Right lobe of liver (tissue), 6 donors: ENCODE results near the gene NCKAP5. TPM values are rescaled to one million over a fixed set of nuclear protein-coding genes. Genes with fewer than 3 reads are reported as not detected.

Experiments
- ATAC-seq, 4 donors: fragments of 200-7000 bp; cut with Tn5 transposase; one replicate each; pipeline ENCODE4 v1.9.1; 2020; ENCODE audit warnings: mild to moderate bottlenecking in 4 of 4, moderate library complexity in 4 of 4
- DNase-seq, 3 donors: peaks; one replicate each; pipeline ENCODE4 v3.0.0-alpha.2; 2020
- H3K27ac ChIP-seq, 3 donors: fragments of 200-600 bp; one replicate each; pipeline ENCODE4 v1.8.0; 2022
- H3K27me3 ChIP-seq, 2 donors: fragments of 200-600 bp; one replicate each; pipeline ENCODE4 v1.8.0; 2022
- H3K36me3 ChIP-seq, 4 donors: fragments of 200-600 bp; sonication (generic) in 1 of 4; one replicate each; pipeline versions ENCODE4 v1.5.1 to v1.8.0; 2017 to 2022; ENCODE audit warnings: control low read depth in 1 of 4
- H3K4me1 ChIP-seq, 4 donors: fragments of 200-600 bp; sonication (generic) in 1 of 4; one replicate each; pipeline versions ENCODE4 v1.5.1 to v1.8.0; 2017 to 2022; ENCODE audit warnings: control low read depth in 1 of 4
- H3K4me3 ChIP-seq, 3 donors: fragments of 200-600 bp; one replicate each; pipeline ENCODE4 v1.8.0; 2022
- H3K9me3 ChIP-seq, 4 donors: fragments of 200-600 bp; sonication (generic) in 1 of 4; one replicate each; pipeline versions ENCODE4 v1.5.1 to v1.8.0; 2017 to 2022; ENCODE audit warnings: control low read depth in 1 of 4
- POLR2A ChIP-seq: fragments of 450-650 bp; IDR thresholded peaks from one replicate; pipeline ENCODE4 v1.6.1; 2017; ENCODE audit warnings: antibody characterized with exemption, mild to moderate bottlenecking
- WGBS: methylation state at CpG from one replicate; pipeline ENCODE4 v1.1.6; 2018; ENCODE audit warnings: low coverage, low lambda C conversion rate; ENCODE audit not compliant: insufficient coverage; ENCODE audit errors: missing lambda C conversion rate; 5-methylcytosine and 5-hydroxymethylcytosine counted together
- intact Hi-C, 2 donors: fragments of 100-400 bp; cut with DNase I; formaldehyde crosslinking; loops; one replicate each; pipeline versions ENCODE4 v1.11.2 to v1.14.1; 2022
- total RNA-seq, 6 experiments: library from RNA; depleted of rRNA in 2 of 6; stranded (reverse); fragments of >200 nt in 2 of 6; fragmentation: NEBNext Ultra II Directional in 3 of 6; extraction: Animal tissue kit (Norgen Biotek cat#: 25700) in 3 of 6; gene quantifications; one replicate each; pipeline versions ENCODE4 v1.1.0 to v1.2.4, GENCODE V29; 2016 to 2023
- TF ChIP-seq, protein P1 (sequence below), 4 donors: fragments of 200-600 bp in 3 of 4; fragments of 450-650 bp in 1 of 4; IDR thresholded peaks; one replicate each; pipeline versions ENCODE4 v1.5.1 to v1.8.0; 2016 to 2022; ENCODE audit warnings: antibody characterized with exemption in 4 of 4, mild to moderate bottlenecking in 2 of 4
- donor health status: DM: no; HTN: yes; CAD: no.
- donor health status: DM: no; HTN: no; CAD: no.
- donor health status: DM: no; HTN: no; CAD: no.
- donor health status: DM: no; HTN: yes; CAD: no.
- donor health status: DM: no; HTN: yes; CAD: no.

The NCKAP5 gene
- total RNA-seq, 6 experiments from 2014 or later = 3.6 to 11.7 (median 6.9) TPM

GRCh38 chr2:133581010-133581760 lies 12.9 kb upstream of the NCKAP5 start:
- Histone ChIP-seq H3K36me3 (no peaks in the 10 kb centered on the region), H3K4me1 (peaks cover 0 to 15% (median 6%) of the 10 kb centered on the region in 4 donors), H3K9me3 (no peaks in the 10 kb centered on the region), H3K27me3 (no peaks in the 10 kb centered on the region), H3K27ac (no peak overlapping the region), H3K4me3 (no peak overlapping the region)
- ATAC-seq (peak in 3 of 4 donors; percentile 27 to 66 (median 36)), DNase-seq (peak in 1 of 3 donors; percentile 71)
- TF ChIP-seq POLR2A = no peak
- TF ChIP-seq, protein P1, sequence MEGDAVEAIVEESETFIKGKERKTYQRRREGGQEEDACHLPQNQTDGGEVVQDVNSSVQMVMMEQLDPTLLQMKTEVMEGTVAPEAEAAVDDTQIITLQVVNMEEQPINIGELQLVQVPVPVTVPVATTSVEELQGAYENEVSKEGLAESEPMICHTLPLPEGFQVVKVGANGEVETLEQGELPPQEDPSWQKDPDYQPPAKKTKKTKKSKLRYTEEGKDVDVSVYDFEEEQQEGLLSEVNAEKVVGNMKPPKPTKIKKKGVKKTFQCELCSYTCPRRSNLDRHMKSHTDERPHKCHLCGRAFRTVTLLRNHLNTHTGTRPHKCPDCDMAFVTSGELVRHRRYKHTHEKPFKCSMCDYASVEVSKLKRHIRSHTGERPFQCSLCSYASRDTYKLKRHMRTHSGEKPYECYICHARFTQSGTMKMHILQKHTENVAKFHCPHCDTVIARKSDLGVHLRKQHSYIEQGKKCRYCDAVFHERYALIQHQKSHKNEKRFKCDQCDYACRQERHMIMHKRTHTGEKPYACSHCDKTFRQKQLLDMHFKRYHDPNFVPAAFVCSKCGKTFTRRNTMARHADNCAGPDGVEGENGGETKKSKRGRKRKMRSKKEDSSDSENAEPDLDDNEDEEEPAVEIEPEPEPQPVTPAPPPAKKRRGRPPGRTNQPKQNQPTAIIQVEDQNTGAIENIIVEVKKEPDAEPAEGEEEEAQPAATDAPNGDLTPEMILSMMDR (IDR thresholded peaks at IDR 0.05) = peak in 2 of 4 donors; percentile 14 to 19
- WGBS = 69% methylated on average over 1 of the region's 1 CpG
- intact Hi-C loops = no loop called here

DNA sequence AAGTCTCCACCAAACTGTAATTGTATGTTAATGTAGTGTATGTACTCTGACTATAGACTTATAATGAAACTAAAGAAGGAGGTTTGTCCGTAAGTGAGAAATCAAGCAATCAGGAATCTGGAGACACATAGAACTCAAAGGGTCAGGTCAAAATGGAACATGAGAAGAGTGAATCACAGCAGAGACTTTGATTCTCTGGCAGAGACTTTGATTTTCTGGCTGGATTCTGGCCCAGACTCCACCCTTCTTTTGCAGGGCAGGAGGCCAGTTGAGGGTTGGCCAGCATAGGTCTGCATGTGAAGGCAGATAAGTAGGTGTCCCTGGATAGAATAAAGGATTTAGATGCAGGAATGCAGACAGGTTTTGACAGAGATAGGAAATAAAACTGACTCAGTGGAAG lies 11.0 kb upstream of the NCKAP5 start:
- 33% methylated on average over 1 of the region's 1 CpG for WGBS
- peak overlapping the region in 2 of 3 donors; percentile 8 to 42 for H3K27ac ChIP-seq
- intact Hi-C loops = loop anchor here in 1 of 2 donors (10.0 kb wide), 1 partner anchor 196 kb away; no protein-coding TSS in a partner anchor
- H3K9me3 ChIP-seq = no peaks in the 10 kb centered on the region
- peak; percentile 65 to 84 (median 81) for DNase-seq
- peaks cover 0 to 15% (median 6%) of the 10 kb centered on the region in 4 donors for H3K4me1 ChIP-seq
- H3K36me3 ChIP-seq = no peaks in the 10 kb centered on the region
- TF ChIP-seq POLR2A = no peak
- TF ChIP-seq, protein P1 (IDR thresholded peaks at IDR 0.05) = no peak
- ATAC-seq = peak; percentile 83 to 97 (median 92)
- no peaks in the 10 kb centered on the region for H3K27me3 ChIP-seq
- no peak overlapping the region for H3K4me3 ChIP-seq

GRCh38 chr2:133576714-133577113 lies 8.5 kb upstream of the NCKAP5 start:
- H3K27ac ChIP-seq = no peak overlapping the region
- 11% methylated on average over 1 of the region's 1 CpG for WGBS
- intact Hi-C loops = loop anchor here in 1 of 2 donors (10.0 kb wide), 1 partner anchor 198 kb away; no protein-coding TSS in a partner anchor

GRCh38 chr2:133574620-133575019 lies 6.4 kb upstream of the NCKAP5 start:
- Histone ChIP-seq H3K9me3 (no peaks in the 10 kb centered on the region), H3K27me3 (no peaks in the 10 kb centered on the region), H3K4me3 (no peak overlapping the region), H3K4me1 (peaks cover 0 to 15% (median 4%) of the 10 kb centered on the region in 4 donors), H3K27ac (no peak overlapping the region), H3K36me3 (no peaks in the 10 kb centered on the region)
- TF ChIP-seq, protein P1 (IDR thresholded peaks at IDR 0.05) = no peak
- TF ChIP-seq POLR2A = no peak
- 33% methylated on average over 1 of the region's 1 CpG for WGBS
- peak in 1 of 4 donors; percentile 10 for ATAC-seq
- no peak for DNase-seq
- intact Hi-C loops = loop anchor here in 1 of 2 donors (10.0 kb wide), 1 partner anchor 200 kb away; no protein-coding TSS in a partner anchor

More at GRCh38 chr2:133576714-133577113, 8.5 kb upstream of the NCKAP5 start:
- no peak overlapping the region for H3K4me3 ChIP-seq
- TF ChIP-seq, protein P1 (IDR thresholded peaks at IDR 0.05) = no peak
- no peak for TF ChIP-seq POLR2A
- no peaks in the 10 kb centered on the region for H3K9me3 ChIP-seq
- H3K27me3 ChIP-seq = no peaks in the 10 kb centered on the region
- ATAC-seq (peak; percentile 20 to 71 (median 43)), DNase-seq (no peak)
- H3K36me3 ChIP-seq = no peaks in the 10 kb centered on the region
- H3K4me1 ChIP-seq = peaks cover 0 to 15% (median 6%) of the 10 kb centered on the region in 4 donors
